Measurements from ENCODE around the gene KDM4C.

Gene KDM4C

DNA sequence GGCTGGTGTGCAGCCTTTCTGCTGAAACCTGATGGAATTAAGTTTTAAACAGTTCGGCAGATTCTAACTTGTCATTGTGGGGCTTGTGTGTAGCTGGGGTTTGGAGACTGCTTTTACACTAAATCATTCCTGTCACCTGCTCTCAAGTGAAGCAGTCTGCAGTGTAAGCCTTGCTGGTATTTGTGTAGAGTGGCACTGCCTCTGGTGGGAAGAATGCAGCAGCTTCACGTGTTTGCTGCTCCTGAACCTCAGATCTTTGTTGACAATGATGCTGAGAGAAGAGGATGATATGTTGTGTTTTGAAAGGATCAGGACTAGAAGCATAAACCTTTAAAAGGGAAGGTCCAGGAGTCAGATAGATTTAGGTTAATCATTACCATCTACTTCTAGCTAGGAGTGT, 88.1 kb downstream of the KDM4C start:
- no peak overlapping the region for H3K27ac ChIP-seq (ENCODE audit: low read depth, low read length)
- no peaks in the 10 kb centered on the region for H3K9me2 ChIP-seq (replicated peaks; ENCODE audit: insufficient read depth, low read length)
- H3K4me2 ChIP-seq (ENCODE audit: low read depth, low read length, poor library complexity, severe bottlenecking) = no peak overlapping the region
- H3K36me3 ChIP-seq (ENCODE audit: low read length) = 0 out of 2 replicates have a peak, but pooled peaks cover 4% of the 10 kb centered on the region
- H3K9ac ChIP-seq (ENCODE audit: low read length) = no peak overlapping the region
- no peaks in the 10 kb centered on the region for H4K20me1 ChIP-seq (ENCODE audit: low read depth, low read length)
- no peaks in the 10 kb centered on the region for H3K9me3 ChIP-seq (ENCODE audit: insufficient read depth, low read length)
- TF ChIP-seq EZH2phosphoT487 (conservative IDR thresholded peaks at IDR 0.05; ENCODE audit: low read length) = no peak
- TF ChIP-seq, protein P1, sequence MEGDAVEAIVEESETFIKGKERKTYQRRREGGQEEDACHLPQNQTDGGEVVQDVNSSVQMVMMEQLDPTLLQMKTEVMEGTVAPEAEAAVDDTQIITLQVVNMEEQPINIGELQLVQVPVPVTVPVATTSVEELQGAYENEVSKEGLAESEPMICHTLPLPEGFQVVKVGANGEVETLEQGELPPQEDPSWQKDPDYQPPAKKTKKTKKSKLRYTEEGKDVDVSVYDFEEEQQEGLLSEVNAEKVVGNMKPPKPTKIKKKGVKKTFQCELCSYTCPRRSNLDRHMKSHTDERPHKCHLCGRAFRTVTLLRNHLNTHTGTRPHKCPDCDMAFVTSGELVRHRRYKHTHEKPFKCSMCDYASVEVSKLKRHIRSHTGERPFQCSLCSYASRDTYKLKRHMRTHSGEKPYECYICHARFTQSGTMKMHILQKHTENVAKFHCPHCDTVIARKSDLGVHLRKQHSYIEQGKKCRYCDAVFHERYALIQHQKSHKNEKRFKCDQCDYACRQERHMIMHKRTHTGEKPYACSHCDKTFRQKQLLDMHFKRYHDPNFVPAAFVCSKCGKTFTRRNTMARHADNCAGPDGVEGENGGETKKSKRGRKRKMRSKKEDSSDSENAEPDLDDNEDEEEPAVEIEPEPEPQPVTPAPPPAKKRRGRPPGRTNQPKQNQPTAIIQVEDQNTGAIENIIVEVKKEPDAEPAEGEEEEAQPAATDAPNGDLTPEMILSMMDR (IDR thresholded peaks at IDR 0.05; ENCODE audit: insufficient read depth, low read length, poor library complexity, severe bottlenecking) = no peak
- no peaks in the 10 kb centered on the region for H3K79me2 ChIP-seq (ENCODE audit: insufficient read depth, low read length)
- no peaks in the 10 kb centered on the region for H3F3A ChIP-seq (ENCODE audit: insufficient read depth)
- H3K4me3 ChIP-seq (ENCODE audit: insufficient read depth, low read length, poor library complexity, severe bottlenecking) = no peak overlapping the region
- H2AFZ ChIP-seq (ENCODE audit: low read depth, low read length, severe bottlenecking) = no peak overlapping the region
- H3K27me3 ChIP-seq (ENCODE audit: low read length) = no peaks in the 10 kb centered on the region

DNA sequence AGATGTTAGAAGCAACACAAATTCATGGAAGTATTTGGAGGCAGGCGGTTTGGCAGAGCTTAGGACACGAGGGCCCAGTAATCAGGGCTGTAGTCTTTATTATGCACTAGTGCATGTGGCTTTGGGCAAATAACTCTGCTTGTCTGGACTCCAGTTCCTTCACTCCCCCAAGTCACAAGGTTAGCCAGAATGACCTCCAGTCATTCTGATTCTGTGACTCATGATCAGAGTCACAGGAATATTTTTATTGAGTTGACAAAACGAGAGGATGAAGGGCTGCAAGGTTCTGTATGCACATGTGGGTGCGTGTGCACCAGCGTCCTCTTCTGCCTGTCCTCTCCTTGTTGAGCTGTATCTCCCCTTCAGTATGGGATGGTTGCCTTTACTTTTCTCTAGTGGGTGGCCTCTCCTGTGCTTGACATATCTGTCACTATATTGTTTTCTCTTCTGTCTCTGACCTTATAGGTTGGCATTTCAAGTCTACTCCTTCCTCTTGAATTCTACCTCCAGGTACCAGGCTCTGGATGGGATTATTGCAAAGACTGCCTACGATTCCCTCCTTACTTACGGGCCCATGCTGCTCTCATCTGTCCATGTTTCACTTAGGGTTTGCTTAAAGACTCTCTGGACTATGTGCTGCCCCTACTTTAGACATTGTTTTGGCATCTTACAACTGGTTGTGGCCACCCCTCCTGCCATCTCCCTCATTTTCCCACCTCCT, 94.6 kb downstream of the KDM4C start:
- no peaks in the 10 kb centered on the region for H3F3A ChIP-seq (ENCODE audit: insufficient read depth)
- H3K9me2 ChIP-seq (replicated peaks; ENCODE audit: insufficient read depth, low read length) = no peaks in the 10 kb centered on the region
- no peak overlapping the region for H3K4me2 ChIP-seq (ENCODE audit: low read depth, low read length, poor library complexity, severe bottlenecking)
- TF ChIP-seq EZH2phosphoT487 (conservative IDR thresholded peaks at IDR 0.05; ENCODE audit: low read length) = no peak
- TF ChIP-seq, protein P1 (IDR thresholded peaks at IDR 0.05; ENCODE audit: insufficient read depth, low read length, poor library complexity, severe bottlenecking) = no peak
- H3K9me3 ChIP-seq (ENCODE audit: insufficient read depth, low read length) = no peaks in the 10 kb centered on the region
- no peak overlapping the region for H2AFZ ChIP-seq (ENCODE audit: low read depth, low read length, severe bottlenecking)
- no peaks in the 10 kb centered on the region for H4K20me1 ChIP-seq (ENCODE audit: low read depth, low read length)
- no peaks in the 10 kb centered on the region for H3K27me3 ChIP-seq (ENCODE audit: low read length)
- H3K4me3 ChIP-seq (ENCODE audit: insufficient read depth, low read length, poor library complexity, severe bottlenecking) = no peak overlapping the region
- H3K9ac ChIP-seq (ENCODE audit: low read length) = no peak overlapping the region
- 0 out of 2 replicates have a peak, but pooled peaks cover 4% of the 10 kb centered on the region for H3K36me3 ChIP-seq (ENCODE audit: low read length)
- H3K27ac ChIP-seq (ENCODE audit: low read depth, low read length) = no peak overlapping the region
- no peaks in the 10 kb centered on the region for H3K79me2 ChIP-seq (ENCODE audit: insufficient read depth, low read length)

DNA sequence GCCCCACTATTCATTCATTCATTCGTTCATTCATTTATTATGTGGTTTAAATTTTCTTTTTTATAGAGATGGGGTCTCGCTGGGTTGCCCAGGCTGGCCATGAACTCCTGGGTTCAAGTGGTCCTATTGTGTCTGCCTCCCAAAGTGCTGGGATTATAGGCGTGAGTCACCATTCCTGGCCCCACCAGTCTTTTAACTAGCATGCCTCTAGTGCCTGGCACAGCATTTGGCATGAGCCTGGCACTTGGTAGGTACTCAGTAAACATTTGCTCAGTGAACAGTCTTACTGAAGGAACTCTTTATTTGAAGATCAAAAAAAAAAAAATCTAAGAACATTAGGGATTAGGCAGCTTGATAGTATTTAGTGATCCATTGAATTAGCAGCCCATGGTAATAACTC, 98.1 kb downstream of the KDM4C start:
- Histone ChIP-seq H3K9me2 (replicated peaks; ENCODE audit: insufficient read depth, low read length) (no peaks in the 10 kb centered on the region), H2AFZ (ENCODE audit: low read depth, low read length, severe bottlenecking) (no peak overlapping the region), H3K27ac (ENCODE audit: low read depth, low read length) (no peak overlapping the region), H3K4me2 (ENCODE audit: low read depth, low read length, poor library complexity, severe bottlenecking) (no peak overlapping the region), H3K27me3 (ENCODE audit: low read length) (no peaks in the 10 kb centered on the region), H3K36me3 (ENCODE audit: low read length) (peaks cover 4% of the 10 kb centered on the region; the same call in 1 of the 2 replicates), H3K9ac (ENCODE audit: low read length) (no peak overlapping the region), H3K9me3 (ENCODE audit: insufficient read depth, low read length) (no peaks in the 10 kb centered on the region), H3K4me3 (ENCODE audit: insufficient read depth, low read length, poor library complexity, severe bottlenecking) (no peak overlapping the region), H4K20me1 (ENCODE audit: low read depth, low read length) (no peaks in the 10 kb centered on the region), H3F3A (ENCODE audit: insufficient read depth) (no peaks in the 10 kb centered on the region), H3K79me2 (ENCODE audit: insufficient read depth, low read length) (peaks cover 3% of the 10 kb centered on the region; the same call in 1 of the 2 replicates)
- TF ChIP-seq EZH2phosphoT487 (conservative IDR thresholded peaks at IDR 0.05; ENCODE audit: low read length) = no peak
- TF ChIP-seq, protein P1 (IDR thresholded peaks at IDR 0.05; ENCODE audit: insufficient read depth, low read length, poor library complexity, severe bottlenecking) = no peak

All from SU-DHL-6 (cell line).